GM10266 (cell line): ENCODE measurements around the gene BCL2L2.

Source experiments
- DNase-seq: peaks from one replicate; pipeline ENCODE4 v3.0.0; 2012; ENCODE audit errors: extremely low spot score
- TF ChIP-seq, protein P1 (sequence below): IDR thresholded peaks from 2 replicates; pipeline ENCODE4 v1.5.1; 2012; ENCODE audit warnings: mild to moderate bottlenecking, low read depth; ENCODE audit not compliant: control insufficient read depth, insufficient read depth; ENCODE audit errors: missing control alignments

BCL2L2 gene

GRCh38 chr14:23335623-23336022, 29.0 kb downstream of the BCL2L2 start:
- no peak for DNase-seq
- TF ChIP-seq, protein P1, sequence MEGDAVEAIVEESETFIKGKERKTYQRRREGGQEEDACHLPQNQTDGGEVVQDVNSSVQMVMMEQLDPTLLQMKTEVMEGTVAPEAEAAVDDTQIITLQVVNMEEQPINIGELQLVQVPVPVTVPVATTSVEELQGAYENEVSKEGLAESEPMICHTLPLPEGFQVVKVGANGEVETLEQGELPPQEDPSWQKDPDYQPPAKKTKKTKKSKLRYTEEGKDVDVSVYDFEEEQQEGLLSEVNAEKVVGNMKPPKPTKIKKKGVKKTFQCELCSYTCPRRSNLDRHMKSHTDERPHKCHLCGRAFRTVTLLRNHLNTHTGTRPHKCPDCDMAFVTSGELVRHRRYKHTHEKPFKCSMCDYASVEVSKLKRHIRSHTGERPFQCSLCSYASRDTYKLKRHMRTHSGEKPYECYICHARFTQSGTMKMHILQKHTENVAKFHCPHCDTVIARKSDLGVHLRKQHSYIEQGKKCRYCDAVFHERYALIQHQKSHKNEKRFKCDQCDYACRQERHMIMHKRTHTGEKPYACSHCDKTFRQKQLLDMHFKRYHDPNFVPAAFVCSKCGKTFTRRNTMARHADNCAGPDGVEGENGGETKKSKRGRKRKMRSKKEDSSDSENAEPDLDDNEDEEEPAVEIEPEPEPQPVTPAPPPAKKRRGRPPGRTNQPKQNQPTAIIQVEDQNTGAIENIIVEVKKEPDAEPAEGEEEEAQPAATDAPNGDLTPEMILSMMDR, result no peak

GRCh38 chr14:23339506-23340268, 33.1 kb downstream of the BCL2L2 start:
- no peak for DNase-seq
- TF ChIP-seq, protein P1, result no peak

DNA sequence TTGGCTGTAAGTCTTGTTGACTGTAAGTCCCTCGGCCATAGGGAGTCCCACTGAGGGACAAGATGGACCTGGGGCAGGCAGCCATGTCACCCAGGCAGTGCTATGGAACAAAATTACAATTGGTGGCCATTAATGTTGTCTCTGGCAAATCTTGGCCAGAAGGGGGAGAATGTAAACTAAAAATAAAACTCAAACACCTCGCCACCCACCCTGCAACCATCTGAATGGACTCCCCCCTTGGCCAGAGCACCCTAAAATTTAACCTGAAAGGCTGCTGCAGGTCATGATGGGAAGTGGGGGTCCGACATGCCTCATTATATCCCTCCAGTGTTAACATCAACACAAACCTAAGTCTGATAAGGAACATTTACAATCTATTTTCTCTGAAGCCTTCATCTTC, 37.8 kb downstream of the BCL2L2 start:
- no peak for DNase-seq
- TF ChIP-seq, protein P1, result no peak

- no peak for DNase-seq
- TF ChIP-seq, protein P1, result no peak
Observed at GRCh38 chr14:23345987-23346692, 39.5 kb downstream of the BCL2L2 start.

GRCh38 chr14:23346693-23347405, 40.2 kb downstream of the BCL2L2 start:
- DNase-seq, result no peak
- TF ChIP-seq, protein P1, result no peak

- TF ChIP-seq, protein P1, result no peak
- no peak for DNase-seq
Observed at GRCh38 chr14:23347406-23348296, 41.0 kb downstream of the BCL2L2 start.
